ENCODE data around the gene TSC2. TPM values are rescaled to one million over a fixed set of nuclear protein-coding genes. Genes with fewer than 3 reads are reported as not detected.
A peak's percentile ranks its signal among the peaks of the same experiment; 100 is the strongest.

The TSC2 gene
- polyA plus RNA-seq (2012; ENCODE audit: insufficient read depth, insufficient read length, low read depth): 238 TPM

- Histone ChIP-seq H3K36me3 (peaks cover 27% of the 10 kb centered on the region), H3K9me3 (no peaks in the 10 kb centered on the region), H3K27me3 (no peaks in the 10 kb centered on the region), H3K4me3 (ENCODE audit: low read depth, low read length) (peak within 1 kb of the TSS; percentile 91), H3K4me1 (no peaks in the 10 kb centered on the region)
- TF ChIP-seq, protein P1, sequence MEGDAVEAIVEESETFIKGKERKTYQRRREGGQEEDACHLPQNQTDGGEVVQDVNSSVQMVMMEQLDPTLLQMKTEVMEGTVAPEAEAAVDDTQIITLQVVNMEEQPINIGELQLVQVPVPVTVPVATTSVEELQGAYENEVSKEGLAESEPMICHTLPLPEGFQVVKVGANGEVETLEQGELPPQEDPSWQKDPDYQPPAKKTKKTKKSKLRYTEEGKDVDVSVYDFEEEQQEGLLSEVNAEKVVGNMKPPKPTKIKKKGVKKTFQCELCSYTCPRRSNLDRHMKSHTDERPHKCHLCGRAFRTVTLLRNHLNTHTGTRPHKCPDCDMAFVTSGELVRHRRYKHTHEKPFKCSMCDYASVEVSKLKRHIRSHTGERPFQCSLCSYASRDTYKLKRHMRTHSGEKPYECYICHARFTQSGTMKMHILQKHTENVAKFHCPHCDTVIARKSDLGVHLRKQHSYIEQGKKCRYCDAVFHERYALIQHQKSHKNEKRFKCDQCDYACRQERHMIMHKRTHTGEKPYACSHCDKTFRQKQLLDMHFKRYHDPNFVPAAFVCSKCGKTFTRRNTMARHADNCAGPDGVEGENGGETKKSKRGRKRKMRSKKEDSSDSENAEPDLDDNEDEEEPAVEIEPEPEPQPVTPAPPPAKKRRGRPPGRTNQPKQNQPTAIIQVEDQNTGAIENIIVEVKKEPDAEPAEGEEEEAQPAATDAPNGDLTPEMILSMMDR (IDR thresholded peaks at IDR 0.05; ENCODE audit: low read depth, low read length): peak; percentile 26
- peak; percentile 98 for DNase-seq
Measured at GRCh38 chr16:2047330-2048115, at the start of gene TSC2, which contains the start of gene NTHL1. Gene TSC2 (plus strand): TSS chr16:2047985. CDS start chr16:2048616, 631 bp downstream. Gene NTHL1 (minus strand): TSS chr16:2047834. CDS start chr16:2047823, 11 bp downstream.

DNA sequence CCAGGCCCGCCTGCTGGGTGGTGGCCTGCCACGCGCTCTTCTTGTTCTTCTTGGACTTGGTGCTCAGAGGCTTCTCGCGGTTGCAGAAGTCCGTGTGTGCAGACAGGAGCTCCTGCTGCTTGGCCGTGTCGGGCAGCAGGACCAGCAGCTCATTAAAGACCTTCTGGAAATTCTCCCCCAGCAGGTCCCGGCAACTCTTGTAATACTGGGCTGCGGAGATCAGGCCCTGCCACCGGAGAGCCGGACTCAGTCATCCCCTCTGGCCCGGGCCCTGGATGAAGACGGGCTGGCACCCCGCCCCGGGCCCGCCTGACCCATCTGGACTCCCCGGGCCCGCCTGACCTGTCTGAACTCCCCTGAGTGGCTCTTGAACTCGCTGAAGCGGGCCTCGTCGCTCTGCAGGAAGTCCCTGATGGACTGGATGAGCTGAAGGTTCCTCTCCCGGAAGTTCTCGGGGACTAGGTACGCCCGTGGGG is 49.4 kb upstream of the TSC2 start:
- H3K9me3 ChIP-seq: no peaks in the 10 kb centered on the region
- peaks cover 74% of the 10 kb centered on the region for H3K36me3 ChIP-seq
- TF ChIP-seq, protein P1 (IDR thresholded peaks at IDR 0.05; ENCODE audit: low read depth, low read length): no peak
- H3K4me1 ChIP-seq: no peaks in the 10 kb centered on the region; the same call in 1 of the 2 replicates
- no peak for DNase-seq
- H3K4me3 ChIP-seq (ENCODE audit: low read depth, low read length): no peak overlapping the region
- no peaks in the 10 kb centered on the region for H3K27me3 ChIP-seq

GRCh38 chr16:1998852-1999801 is 48.7 kb upstream of the TSC2 start:
- TF ChIP-seq, protein P1 (IDR thresholded peaks at IDR 0.05; ENCODE audit: low read depth, low read length): no peak
- Histone ChIP-seq H3K27me3 (no peaks in the 10 kb centered on the region), H3K9me3 (no peaks in the 10 kb centered on the region), H3K36me3 (peaks cover 77% of the 10 kb centered on the region), H3K4me3 (ENCODE audit: low read depth, low read length) (no peak overlapping the region), H3K4me1 (peaks cover 2% of the 10 kb centered on the region)
- DNase-seq: peak; percentile 10

DNA sequence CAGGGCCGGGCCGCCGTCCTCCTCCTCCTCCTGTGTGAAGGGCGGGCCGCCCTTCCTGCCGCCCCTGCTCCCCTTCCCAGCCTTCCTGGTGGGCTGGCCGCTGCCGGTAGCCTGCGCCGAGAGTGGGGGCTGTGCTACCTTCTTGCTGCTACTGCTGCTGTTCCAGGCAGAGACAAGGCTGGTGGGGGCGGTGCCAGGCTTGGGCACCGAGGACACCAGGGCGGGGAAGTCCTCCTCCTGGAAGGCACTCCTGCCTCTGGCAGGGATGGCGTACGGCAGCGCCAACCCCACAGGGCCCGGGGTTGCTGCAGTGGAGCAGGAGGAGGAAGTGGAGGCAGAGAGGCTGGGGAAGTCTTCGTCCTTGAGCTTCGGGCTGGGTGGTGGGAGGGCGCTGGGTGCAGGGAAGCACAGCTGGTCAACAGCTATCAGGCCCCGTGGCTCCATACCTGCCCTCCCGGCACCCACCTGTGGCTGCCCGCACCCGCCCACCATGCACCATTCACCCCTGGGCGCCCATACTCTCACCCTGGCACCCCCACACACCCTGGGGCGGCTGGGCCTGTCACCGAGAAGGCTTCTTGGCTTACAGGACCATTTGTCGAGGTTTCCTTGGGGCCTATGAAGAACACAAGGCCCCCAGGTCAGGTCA is 47.8 kb upstream of the TSC2 start:
- Histone ChIP-seq H3K9me3 (no peaks in the 10 kb centered on the region), H3K4me1 (peaks cover 10% of the 10 kb centered on the region), H3K27me3 (no peaks in the 10 kb centered on the region), H3K4me3 (ENCODE audit: low read depth, low read length) (no peak overlapping the region), H3K36me3 (peaks cover 84% of the 10 kb centered on the region)
- TF ChIP-seq, protein P1 (IDR thresholded peaks at IDR 0.05; ENCODE audit: low read depth, low read length): no peak
- peak; percentile 10 for DNase-seq

DNA sequence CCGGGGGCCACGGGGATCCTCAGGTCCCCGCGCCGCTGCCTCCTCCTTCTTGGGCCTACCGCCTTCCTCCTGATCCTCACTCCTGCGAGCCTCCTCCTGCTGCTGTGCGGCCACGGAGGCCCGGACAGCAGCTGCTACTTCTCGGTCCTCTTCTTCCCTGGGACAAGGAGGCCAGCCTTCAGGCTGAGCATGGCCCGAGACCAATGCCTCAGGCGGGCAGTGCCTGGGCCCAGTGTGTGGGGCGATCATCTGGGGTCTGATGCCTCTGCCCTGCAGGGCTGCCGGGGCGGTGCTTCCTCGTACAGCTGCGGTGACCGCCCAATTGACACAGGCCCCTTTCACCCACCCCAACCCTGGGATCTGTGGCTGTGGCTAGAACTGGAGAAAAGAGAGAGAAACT is 46.8 kb upstream of the TSC2 start:
- Histone ChIP-seq H3K4me1 (peaks cover 19% of the 10 kb centered on the region), H3K36me3 (peaks cover 77% of the 10 kb centered on the region), H3K4me3 (ENCODE audit: low read depth, low read length) (no peak overlapping the region), H3K9me3 (no peaks in the 10 kb centered on the region), H3K27me3 (no peaks in the 10 kb centered on the region)
- peak; percentile 8 for DNase-seq
- TF ChIP-seq, protein P1 (IDR thresholded peaks at IDR 0.05; ENCODE audit: low read depth, low read length): no peak

All from BE2C (cell line).